NOMO-1 treated with DMSO at 0.1 percent for 48 hours (cell line): ENCODE results near the gene HIPK2.

Experiments
- DNase-seq: peaks from one replicate; lab custom pipeline; 2025; ENCODE audit not compliant: unreplicated experiment; lab: John Stamatoyannopoulos, UW

HIPK2 gene

DNA sequence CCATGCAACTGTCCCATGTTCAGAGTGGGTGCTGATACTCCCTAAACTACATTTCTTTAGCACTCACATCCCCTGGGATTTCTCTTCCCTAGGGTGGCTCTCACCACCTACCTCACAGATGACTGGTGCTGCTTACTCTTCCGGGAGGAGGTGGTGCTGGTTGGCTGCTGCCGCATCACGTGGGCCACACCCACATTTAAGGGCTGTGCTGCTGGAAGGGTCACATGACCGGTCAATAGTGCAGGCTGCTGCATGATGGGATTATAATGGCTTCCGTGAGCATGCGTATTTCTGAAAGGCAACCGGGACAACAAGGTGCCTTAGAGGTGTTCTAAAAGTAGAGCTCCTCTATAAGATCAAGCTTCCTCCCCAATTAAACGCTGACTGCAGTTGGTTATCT, 177.5 kb downstream of the HIPK2 start:
- DNase-seq = no peak

DNA sequence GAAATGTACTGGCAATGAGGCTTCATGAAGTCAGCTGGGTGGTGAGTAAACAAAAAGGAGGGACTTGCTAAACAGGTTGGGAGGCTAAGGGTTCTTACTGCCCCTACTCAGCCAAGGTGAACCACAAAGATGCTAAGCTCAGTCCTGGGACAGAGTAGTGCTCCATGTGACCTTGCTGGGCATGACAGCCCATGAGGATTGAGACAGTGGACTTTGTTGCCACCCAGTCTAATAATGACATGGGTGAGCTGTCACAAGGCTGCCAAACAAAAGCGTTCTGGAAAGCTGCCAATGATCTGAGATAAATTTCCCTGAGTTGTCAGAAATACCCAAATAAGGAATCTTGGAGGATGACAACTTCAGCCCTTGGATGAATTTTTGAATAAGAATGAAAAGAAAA, 179.2 kb downstream of the HIPK2 start:
- DNase-seq = no peak

DNA sequence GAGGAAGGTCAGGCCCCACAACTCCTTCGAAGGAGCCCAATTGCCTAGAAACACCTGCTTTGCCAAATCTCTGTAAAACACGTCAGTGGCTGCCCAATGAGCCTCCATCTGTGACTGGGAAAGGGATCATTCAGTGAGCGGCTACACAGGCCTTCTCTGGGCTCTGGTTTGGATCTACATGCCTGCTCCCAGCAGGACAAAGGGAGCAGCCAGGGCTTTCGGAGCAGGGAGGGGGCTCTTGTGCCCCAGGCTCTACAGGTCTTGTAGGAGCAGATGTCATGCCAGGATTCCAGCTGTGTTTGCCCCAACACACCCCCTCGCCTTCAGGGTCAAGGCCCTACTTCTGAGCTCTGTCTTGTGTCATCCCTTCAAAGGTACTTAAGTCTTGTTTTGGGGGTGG, 180.8 kb downstream of the HIPK2 start:
- DNase-seq = no peak

DNA sequence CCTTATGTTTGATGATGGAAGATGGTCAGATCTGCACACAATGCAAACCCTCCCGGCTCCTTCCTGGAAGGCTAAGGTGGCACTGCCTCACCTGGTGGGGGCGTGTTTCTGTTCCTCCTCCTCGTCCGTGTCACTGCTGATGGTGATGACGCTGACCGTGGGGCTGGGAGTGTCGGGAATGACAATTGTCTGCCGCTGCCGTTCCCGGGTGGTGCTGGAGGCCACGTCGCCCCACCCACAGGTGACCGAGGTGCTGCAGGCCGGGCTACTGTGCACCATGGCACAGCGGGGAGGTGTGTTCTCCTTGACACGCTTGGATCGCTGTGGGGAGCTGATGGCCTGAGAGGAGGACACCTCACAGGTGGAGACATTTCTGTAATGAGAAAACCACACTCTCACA, 181.2 kb downstream of the HIPK2 start:
- DNase-seq = no peak

DNA sequence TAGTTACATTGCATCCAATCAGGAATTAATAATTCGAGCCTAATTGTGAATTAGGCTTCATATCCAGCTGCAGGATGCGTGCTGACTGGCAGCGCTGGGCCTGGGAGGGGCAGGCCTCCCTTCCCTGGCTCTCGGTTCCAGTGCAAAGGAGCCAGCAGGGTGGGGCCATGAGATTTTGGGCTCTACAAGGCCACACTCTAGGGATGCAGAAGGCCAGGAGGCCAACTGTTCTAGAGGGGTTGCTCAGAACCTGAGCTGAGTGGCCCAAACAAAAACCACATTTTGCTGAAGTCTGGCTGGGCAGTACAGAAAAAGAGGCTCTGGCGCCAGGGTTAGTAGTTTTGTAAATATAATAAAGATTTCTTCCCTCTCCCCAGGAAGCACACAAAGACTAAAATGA, 182.0 kb downstream of the HIPK2 start:
- DNase-seq = no peak

DNA sequence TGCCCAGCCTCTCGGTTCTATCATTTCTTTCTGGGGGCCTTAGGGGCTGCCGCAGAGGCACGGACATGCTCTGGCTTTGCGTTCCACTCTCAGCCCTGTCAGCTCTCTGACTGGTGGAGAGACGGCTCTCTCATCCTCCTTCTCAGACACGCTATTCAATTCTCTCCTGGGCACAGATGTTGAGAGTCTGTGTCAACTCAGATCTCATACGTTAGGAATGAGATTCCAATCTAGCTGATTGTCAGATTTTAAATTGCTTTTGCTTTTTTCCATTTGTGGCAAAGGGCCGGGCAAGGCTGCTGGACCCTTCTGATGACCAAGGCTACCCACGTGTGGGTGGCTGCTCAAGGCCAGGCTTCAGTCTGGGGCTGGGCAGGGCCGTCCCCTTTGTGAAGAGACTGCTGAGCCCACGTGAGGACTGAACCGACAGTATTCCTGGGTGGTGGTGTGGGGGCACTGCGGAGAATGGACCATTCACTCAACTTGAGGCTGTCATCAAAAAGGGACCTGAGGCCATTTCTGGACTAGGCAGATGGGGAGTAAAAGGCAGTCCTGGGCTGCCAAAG, 182.8 kb downstream of the HIPK2 start:
- DNase-seq = no peak

DNA sequence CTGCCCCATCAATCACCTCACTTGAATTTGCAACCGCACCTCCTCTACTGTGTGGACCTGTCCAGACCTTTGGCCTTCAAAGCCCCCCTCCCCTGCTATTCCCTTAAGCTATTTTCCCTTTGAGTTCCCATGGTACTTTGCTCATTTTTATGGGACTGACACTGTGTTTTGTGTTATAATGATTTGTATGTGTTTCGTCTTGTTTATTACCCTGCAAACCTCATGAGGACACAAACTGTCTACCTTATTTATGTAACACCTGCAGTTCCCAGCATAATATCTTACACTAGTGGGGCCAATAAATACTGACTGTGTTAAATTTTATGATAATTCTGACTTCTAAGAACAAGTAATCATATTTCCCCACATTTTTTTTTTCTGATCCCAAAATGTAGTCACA, 183.7 kb downstream of the HIPK2 start:
- no peak for DNase-seq

DNA sequence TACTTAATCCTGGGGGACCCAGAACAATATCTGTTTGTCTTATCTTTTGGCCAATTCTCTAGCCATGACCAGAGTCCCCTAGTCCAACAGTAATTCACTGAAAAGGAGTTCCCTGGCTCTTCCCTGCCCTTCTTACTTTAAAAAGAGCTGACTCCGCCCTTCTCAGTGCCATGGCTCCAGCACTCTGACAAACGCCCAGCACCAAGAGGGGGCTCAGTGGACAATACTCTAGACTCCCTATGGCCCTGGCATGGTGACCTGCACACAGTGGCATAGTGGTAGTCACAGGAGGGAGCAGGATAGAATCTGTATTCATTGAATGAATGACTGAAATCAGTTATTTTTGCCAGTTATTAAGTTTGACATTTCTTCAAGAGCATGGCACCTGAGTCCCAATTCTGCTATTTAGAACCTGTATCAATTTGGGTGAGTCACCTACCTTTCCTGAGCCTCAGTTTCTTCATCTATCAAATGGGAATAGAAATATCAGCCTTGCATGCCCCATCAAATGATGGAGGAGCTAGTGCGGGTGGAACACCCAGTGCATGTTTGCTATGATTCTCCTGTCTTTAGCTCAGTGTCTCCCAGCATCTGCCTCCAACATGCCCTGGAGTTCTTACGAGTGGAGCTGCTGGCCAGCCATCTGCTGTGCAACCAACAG, 184.9 kb downstream of the HIPK2 start:
- DNase-seq = no peak

DNA sequence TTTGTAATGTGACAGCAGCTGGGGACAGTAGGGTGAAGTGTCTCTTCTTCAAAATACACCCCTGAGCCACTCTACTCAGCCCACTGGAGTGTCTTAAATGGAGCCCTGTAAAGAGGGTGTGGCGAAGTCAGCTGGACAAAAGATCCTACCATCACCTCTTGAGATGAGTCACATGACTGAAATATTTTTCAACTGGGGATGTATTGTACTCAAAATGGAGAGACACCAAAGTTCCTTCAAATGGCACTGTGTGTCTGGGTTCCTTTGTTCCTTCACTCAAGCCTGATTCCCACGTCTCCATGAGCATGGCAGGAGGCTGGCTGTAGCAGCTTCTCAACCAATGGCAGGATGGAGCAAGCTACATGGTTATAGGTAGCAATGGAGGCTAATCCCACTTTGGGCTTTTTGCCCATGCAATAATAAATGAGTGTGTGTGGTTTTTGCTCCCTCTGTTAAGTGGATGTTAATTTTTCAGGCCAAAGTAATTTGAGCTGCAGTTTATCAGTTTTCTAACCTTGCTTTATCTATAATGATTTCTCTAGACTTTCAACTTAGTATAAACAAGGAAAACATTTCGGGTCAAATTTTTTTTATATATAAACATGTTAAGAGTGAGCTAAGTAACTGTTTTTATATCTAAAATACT, 186.1 kb downstream of the HIPK2 start:
- DNase-seq = no peak

DNA sequence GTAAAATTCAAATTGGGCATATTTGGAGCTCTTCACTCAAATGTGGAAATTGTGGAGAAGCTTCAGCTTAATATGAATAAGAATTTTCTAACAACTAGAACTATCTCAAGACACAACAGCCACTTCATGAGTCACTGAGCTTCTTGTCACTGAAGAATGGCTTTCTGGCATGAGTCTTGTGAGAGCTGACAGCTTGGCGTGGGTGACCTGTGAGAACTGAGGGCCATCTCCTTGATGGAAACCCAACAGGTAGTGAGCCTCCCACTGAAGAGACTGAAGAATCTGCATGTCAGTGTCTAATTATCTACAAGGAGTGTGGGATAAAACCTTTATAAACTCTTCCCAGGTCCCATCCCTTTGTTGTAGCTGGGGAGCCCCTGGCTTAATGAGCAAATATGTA, 188.3 kb downstream of the HIPK2 start:
- no peak for DNase-seq

DNA sequence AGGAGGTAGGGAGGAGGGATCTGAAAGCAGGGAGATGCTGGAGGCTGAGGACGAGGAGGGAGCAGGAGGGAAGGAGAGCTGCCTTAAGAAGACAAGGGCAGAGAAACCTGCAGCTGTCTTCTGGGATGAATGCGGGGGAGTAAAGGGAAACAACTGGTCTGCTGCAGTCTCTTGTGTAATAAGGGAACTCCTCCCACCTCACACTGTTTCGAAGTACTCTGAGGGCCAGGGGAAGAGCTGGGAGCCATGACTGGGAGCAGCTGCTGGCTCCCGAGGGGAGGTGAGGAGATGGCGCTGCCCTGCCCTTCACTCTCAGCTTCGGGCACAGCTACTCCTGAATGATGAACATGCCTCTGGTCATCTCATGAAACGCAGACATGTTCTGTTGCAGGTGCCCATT, 189.2 kb downstream of the HIPK2 start:
- peak; percentile 0 for DNase-seq

DNA sequence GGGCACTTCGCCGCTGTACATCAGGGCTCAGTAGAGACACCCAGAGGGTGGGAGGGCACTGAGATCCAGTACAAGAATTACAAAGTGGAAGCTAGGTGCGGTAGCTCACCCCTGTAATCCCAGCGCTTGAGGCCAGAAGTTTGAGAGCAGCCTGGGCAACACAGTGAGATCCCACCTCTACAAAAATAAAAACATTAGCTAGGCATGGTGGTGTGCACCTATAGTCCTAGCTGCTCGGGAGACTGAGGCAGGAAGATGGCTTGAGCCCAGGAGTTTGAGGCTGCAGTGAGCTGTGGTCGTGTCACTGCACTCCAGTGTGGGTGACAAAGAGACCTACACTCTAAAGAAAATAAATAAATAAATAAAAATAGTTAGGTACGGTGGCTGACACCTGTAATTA, 190.3 kb downstream of the HIPK2 start:
- DNase-seq = no peak

DNA sequence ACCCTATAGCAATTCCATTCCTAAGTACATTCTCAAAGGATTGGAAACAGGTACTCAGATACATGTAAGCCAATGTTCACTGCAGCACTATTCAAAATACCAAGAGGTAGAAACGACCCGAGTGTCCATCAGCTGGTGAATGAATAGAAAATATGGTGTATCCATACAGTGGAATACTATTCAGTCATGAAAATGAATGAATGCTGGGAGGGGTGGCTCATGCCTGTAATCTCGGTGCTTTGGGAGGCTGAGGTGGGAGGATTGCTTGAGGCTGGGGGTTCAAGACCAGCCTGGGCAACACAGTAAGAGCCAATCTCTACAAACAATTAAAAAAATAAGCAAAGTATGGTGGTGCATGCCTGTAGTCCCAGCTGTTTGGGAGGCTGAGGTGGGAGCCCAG, 191.5 kb downstream of the HIPK2 start:
- no peak for DNase-seq

DNA sequence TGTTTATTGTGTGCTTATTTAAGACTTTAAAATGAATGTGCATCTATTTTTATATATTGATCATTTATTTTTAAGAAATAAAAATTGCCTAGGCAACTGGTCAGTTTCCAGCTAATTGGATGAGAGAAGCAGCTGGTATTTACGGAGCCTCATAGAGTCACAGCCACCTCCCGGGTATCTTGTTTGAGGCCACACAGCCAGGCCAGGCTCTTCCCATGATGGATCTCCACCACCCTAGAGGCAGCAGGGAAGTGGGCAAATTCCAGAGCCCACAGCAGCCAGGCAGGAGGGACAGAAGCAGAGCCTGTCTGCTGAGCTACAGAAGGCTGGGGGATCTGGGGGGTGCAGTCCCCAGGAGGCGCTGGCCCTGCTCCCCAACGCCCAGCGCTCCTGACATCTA, 192.8 kb downstream of the HIPK2 start:
- no peak for DNase-seq

DNA sequence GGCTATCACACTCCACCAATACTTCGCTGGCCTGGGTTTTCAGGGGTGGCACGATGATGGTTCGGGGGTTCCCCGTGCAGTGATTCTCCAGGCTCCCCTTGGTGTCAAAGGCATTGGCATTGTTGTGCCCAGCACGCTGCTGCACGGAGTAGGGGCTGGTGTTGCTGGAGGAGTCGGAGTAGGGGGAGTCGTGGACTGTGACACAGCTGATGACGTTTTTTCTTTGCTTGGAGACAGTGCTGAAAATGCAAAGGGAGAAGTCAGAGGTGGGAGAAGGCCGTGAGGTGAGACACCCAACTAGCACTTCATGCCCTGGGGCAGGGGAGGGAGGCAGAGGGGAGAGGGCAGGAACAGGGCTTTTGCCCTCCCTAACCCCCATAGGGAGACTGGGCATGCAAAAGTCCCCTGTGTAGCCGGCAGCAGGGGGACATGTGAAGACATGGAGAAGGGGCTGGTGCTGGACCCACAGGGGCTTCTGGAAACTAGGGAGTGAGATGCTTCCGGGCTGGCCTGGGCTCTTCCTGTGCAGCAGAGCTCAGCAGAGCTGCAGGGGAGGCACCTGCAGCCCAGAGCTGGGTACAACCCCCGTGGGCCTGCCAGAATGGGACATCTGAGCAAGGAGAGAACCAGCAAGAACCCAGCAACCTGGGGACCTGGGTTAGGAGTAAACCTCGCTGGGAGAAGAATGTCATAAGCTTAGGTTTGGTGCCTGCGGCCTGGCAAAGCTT, 193.8 kb downstream of the HIPK2 start:
- DNase-seq = no peak

DNA sequence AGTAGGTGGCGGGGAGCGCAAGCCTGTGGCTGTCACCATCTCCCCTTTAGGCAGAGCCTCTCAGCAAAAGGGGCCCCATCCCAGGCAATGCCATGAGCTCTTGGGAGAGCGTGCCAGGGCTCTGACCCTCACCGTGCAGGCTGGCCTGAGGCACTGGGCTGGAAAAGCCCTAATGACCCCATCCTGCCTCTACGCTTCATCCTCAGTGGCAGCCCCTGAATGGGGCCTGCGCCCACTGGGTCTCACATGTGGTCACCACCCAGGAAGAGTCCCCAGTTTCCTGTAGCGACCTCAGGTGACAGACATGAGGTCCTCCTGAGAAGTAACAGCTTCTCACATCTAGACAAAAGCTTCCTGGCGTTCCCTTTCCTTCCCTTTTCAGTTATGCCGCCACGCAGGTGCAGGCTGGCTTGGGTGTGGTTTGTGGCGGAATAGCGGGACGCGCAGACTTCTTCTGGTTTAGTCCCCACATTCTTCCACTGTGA, 195.1 kb downstream of the HIPK2 start:
- no peak for DNase-seq

DNA sequence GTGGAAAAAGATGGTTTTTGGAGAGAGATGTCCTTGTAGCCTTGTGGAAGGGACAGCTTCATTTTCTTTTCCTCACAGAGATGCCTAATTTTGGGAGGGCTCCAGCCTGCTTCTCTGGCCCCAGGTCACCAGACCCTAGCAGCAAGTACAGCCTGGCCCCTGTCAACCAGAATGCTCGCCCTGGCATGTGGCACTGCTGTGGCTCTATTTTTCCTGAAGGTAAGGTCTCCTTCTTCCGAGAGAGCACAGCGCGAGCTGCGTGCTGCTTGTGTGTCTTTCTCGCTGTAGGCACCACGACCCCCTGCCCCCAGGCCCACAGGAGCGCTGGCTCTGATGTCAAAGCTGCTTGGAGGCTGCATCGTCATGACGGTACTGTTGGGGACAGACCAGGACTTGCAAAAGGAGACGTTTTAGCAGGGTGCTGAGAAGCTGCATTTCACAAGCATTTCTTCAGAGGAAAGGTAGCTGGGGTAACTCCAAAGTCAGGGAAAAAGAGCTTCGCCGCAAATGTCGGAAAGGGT, 195.6 kb downstream of the HIPK2 start:
- no peak for DNase-seq

DNA sequence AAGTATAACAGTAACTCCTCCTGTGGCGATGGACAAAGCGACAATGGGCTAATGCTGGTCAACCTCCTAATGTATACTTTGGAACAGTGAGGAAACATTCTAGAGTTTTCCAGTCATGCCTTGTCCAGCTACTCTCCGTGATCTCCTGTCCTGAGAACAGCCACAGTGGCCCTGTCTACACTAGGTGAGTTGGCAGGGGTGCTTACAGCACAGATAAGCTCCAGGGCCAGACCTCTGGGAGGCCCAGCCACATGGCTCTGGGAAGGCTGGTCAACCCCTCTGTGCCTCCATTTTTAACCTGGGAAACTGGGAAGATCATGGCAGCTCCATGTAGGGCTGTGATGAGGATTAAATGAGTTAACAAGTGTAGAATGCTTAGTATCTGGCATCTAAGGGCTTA, 197.4 kb downstream of the HIPK2 start:
- DNase-seq = no peak

DNA sequence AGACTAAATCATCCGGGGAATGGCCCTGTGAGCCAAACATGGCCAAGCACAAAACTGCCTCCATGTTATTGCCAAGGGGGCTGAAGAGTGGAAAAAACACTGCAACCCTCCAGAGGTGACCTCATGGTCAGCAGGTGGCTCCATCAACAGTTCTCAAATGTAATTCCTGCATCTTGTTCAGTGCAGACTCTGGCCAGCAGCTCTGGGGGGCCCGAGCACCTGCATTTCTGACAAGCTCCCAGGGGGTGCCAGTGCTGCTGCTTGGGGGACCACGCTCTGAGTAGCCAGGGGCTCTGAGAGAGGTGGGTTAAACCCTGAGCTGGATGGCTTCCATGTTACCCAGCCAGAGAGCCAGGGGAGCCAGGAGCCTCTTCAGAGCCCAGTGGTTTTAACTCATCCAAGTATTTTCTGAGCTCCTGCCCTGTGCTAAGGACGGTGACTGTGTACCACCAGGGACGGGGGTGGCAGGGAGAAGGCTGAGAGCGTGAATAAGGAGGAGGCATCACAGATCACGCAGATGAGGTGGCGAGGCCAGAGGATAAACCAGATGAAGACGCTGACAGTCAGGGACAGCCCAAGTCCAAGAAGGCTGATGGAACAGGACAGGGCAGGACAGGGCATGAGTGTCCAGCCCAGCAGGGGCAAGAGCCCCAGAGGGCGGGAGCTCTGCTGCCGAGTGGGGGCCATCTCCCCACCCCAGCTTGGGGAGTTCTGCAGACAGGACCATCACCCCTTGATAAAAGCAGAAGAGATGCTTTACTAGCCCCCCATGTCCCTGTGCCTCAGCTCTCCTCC, 201.4 kb downstream of the HIPK2 start:
- DNase-seq = no peak

DNA sequence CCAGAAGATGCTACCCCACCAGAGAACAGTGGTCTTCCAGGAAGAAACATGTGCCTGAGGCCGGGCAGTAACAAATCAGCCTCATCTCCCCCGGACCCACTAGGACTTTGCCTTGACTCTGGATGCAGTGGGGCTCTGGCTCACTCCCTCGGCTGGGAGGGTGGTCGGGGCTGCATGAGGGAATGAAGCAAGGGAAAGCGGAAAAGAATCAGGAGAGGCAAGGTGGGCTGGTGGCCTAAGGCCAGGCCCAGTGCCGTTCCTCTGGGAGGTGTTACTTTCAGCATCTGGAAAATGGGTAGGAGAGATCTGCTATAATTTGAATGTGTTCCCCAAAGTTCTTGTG, 202.5 kb downstream of the HIPK2 start:
- no peak for DNase-seq
